ENCODE results near the gene PPIA.

Gene PPIA

DNA sequence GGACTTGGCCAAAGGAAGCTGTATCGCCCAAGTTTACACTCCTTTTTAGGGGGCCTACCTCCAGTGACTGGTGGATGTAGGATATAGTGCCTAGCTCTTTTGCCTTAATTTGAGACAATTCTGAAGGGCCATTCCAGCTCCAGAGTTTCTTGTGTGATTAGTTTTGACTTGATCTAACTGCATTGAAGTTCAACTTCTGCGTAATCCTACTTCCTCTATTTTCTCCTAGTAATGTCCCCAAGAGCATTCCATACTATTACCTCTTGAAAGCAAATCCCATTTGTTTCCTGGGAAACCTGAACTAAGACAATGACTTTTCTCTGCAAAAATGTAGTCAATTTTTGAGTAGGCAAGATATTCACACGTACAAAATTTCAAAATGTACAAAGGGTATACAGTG lies 56.1 kb downstream of the PPIA start:
- Histone ChIP-seq H3K4me1 (ENCODE audit: insufficient read depth, insufficient read length) (no peaks in the 10 kb centered on the region), H3K36me3 (ENCODE audit: insufficient read depth, insufficient read length, low read length) (no peaks in the 10 kb centered on the region), H3K9me3 (ENCODE audit: insufficient read depth, low read length) (no peaks in the 10 kb centered on the region), H3K4me3 (ENCODE audit: insufficient read length, low read depth) (no peak overlapping the region), H3K9ac (ENCODE audit: insufficient read length, low read depth) (no peak overlapping the region), H3K27me3 (ENCODE audit: insufficient read depth, insufficient read length) (no peaks in the 10 kb centered on the region)
- DNase-seq (ENCODE audit: low read depth, low spot score): no peak
- TF ChIP-seq YY1 (IDR thresholded peaks at IDR 0.05; ENCODE audit: insufficient read depth, insufficient read length) (no peak), SUZ12 (IDR thresholded peaks at IDR 0.05; ENCODE audit: extremely low read depth, insufficient read depth, insufficient read length) (no peak), ZNF274 (IDR thresholded peaks at IDR 0.05; ENCODE audit: low read depth, low read length) (no peak)

All from NT2/D1 (cell line).